HepG2 (cell line): ENCODE data around the gene FBRSL1. TPM values are rescaled to one million over a fixed set of nuclear protein-coding genes. Genes with fewer than 3 reads are reported as not detected.
A peak's percentile ranks its signal among the peaks of the same experiment; 100 is the strongest.

Source experiments
- ATAC-seq: fragments of 200-7000 bp; cut with Tn5 transposase; 3 replicates; pipeline ENCODE4 v1.9.1; 2020; ENCODE audit warnings: mild to moderate bottlenecking, moderate library complexity
- Bru-seq: library from RNA; stranded (reverse); fragments of 400-500 nt; gene quantifications from one replicate; lab custom pipeline; 2021; lab: Mats Ljungman, UMichigan
- BruChase-seq, 2 experiments: library from RNA; stranded (reverse); fragments of 400-500 nt; gene quantifications; one replicate each; lab custom pipeline; 2021; lab: Mats Ljungman, UMichigan
- BruUV-seq: library from RNA; stranded (reverse); fragments of 400-500 nt; replicated peaks from 2 replicates; lab custom pipeline; 2021; lab: Mats Ljungman, UMichigan
- CTCF ChIA-PET: fragments of 300-600 bp; formaldehyde crosslinking; extraction: SDS; loops from one replicate; lab custom pipeline; 2021; ENCODE audit warnings: low total read pairs, inconsistent platforms, low intra/inter-chr PET ratio; lab: Yijun Ruan, JAX
- POLR2A ChIA-PET: fragments of 350-600 bp; sonication (Branson Sonifier 250); formaldehyde crosslinking; loops from one replicate; lab custom pipeline; 2020; ENCODE audit warnings: antibody characterized with exemption, inconsistent platforms; lab: Yijun Ruan, JAX
- DNase-seq: peaks from one replicate; pipeline ENCODE4 v3.0.0-alpha.2; 2015; ENCODE audit warnings: low spot score
- FAIRE-seq: peaks from 3 replicates; lab custom pipeline; 2011; peaks lifted over from hg19 to GRCh38; lab: Jason Lieb, UNC
- H2AFZ ChIP-seq: one replicate; pipeline ENCODE4 v1.6.1; 2011; ENCODE audit warnings: low read length, inconsistent platforms
- H3K27ac ChIP-seq: fragments of 300-600 bp; 3 replicates; pipeline ENCODE4 v1.8.0; 2011; ENCODE audit warnings: mixed run types, mild to moderate bottlenecking, mixed read lengths, low read length, inconsistent platforms; ENCODE audit not compliant: insufficient read depth; ENCODE audit errors: extremely low read length
- H3K27me3 ChIP-seq, 2 experiments: fragments of 200-600 bp in 1 of 2; 2 replicates in 1 of 2; 3 replicates in 1 of 2; pipeline versions ENCODE4 v1.6.0 to v1.8.0; 2011; ENCODE audit warnings: low read length in 2 of 2, mild to moderate bottlenecking in 2 of 2, moderate library complexity in 2 of 2, inconsistent platforms in 1 of 2; ENCODE audit not compliant: insufficient read depth in 2 of 2, control insufficient read depth in 1 of 2
- H3K36me3 ChIP-seq, 2 experiments: fragments of 200-600 bp in 1 of 2; replicated peaks in 1 of 2; 2 replicates in 1 of 2; 3 replicates in 1 of 2; pipeline versions ENCODE4 v1.5.1 to v1.8.0; 2011; ENCODE audit warnings: low read length in 2 of 2, inconsistent platforms in 1 of 2; ENCODE audit not compliant: insufficient read depth in 2 of 2, control insufficient read depth in 1 of 2
- H3K4me1 ChIP-seq: 2 replicates; pipeline ENCODE4 v1.5.1; 2012; ENCODE audit warnings: low read length, inconsistent platforms; ENCODE audit not compliant: insufficient read depth
- H3K4me2 ChIP-seq: 2 replicates; pipeline ENCODE4 v1.6.0; 2011; ENCODE audit warnings: low read depth, low read length, inconsistent platforms
- H3K4me3 ChIP-seq, 3 experiments: fragments of 200-600 bp in 1 of 3; sonication (generic), shearing (Covaris generic) in 1 of 3; replicated peaks in 1 of 3; 2 replicates each; pipeline ENCODE4 v1.5.1; 2011 to 2016; ENCODE audit warnings: low read length in 3 of 3, inconsistent platforms in 2 of 3, low read depth in 2 of 3, mild to moderate bottlenecking in 2 of 3, control low read depth in 1 of 3, mixed read lengths in 1 of 3; ENCODE audit not compliant: insufficient read depth in 1 of 3
- H3K79me2 ChIP-seq: one replicate; pipeline ENCODE4 v1.6.1; 2011; ENCODE audit warnings: low read length, inconsistent platforms; ENCODE audit not compliant: insufficient read depth
- H3K9ac ChIP-seq: 2 replicates; pipeline ENCODE4 v1.6.0; 2011; ENCODE audit warnings: mild to moderate bottlenecking, low read depth, low read length, inconsistent platforms; ENCODE audit not compliant: insufficient read depth
- H3K9me3 ChIP-seq: 2 replicates; pipeline ENCODE4 v1.5.1; 2012; ENCODE audit warnings: mild to moderate bottlenecking, low read length
- H4K20me1 ChIP-seq: 2 replicates; pipeline ENCODE4 v1.6.0; 2011; ENCODE audit warnings: inconsistent platforms, mild to moderate bottlenecking, low read length, moderate library complexity; ENCODE audit not compliant: insufficient read depth
- AHR ChIP-seq: IDR thresholded peaks from 2 replicates; pipeline ENCODE4 v1.6.1; 2018; ENCODE audit warnings: missing genetic modification reagents, missing compliant biosample characterization
- CENPT ChIP-seq: sonication (generic); formaldehyde crosslinking; IDR thresholded peaks from 2 replicates; pipeline ENCODE4 v1.8.0; 2022; ENCODE audit warnings: low read depth, mild to moderate bottlenecking, moderate library complexity, missing genetic modification reagents
- ETV5 ChIP-seq: IDR thresholded peaks from 2 replicates; pipeline ENCODE4 v1.6.1; 2018; ENCODE audit warnings: missing biosample characterization, missing genetic modification reagents, inconsistent platforms, borderline replicate concordance
- FOXP1 ChIP-seq, 2 experiments: fragments of 450-650 bp in 1 of 2; IDR thresholded peaks; 2 replicates each; pipeline ENCODE4 v1.6.1; 2017 to 2018; ENCODE audit warnings: antibody characterized with exemption in 1 of 2
- SAP130 ChIP-seq: IDR thresholded peaks from 2 replicates; pipeline ENCODE4 v1.6.1; 2016; ENCODE audit warnings: low read depth
- SKI ChIP-seq: fragments of 450-650 bp; IDR thresholded peaks from one replicate; pipeline ENCODE4 v1.6.1; 2018; ENCODE audit warnings: mild to moderate bottlenecking; ENCODE audit not compliant: partially characterized antibody
- SMAD9 ChIP-seq: sonication (generic); formaldehyde crosslinking; IDR thresholded peaks from 2 replicates; pipeline ENCODE4 v1.5.1; 2020; ENCODE audit warnings: mild to moderate bottlenecking, missing genetic modification reagents
- SP4 ChIP-seq: sonication (generic); formaldehyde crosslinking; IDR thresholded peaks from 2 replicates; pipeline ENCODE4 v1.8.1; 2023; ENCODE audit warnings: mild to moderate bottlenecking, missing genetic modification reagents
- TAF15 ChIP-seq: fragments of 200-400 bp; formaldehyde crosslinking; IDR thresholded peaks from one replicate; pipeline ENCODE4 v1.6.1; 2018; ENCODE audit warnings: mild to moderate bottlenecking, low read depth, low read length; ENCODE audit not compliant: poor library complexity, severe bottlenecking
- TBP ChIP-seq: sonication (generic); formaldehyde crosslinking; IDR thresholded peaks from 2 replicates; pipeline ENCODE4 v1.5.0; 2020; ENCODE audit warnings: missing genetic modification reagents
- ZBTB8A ChIP-seq: sonication (generic); formaldehyde crosslinking; IDR thresholded peaks from 2 replicates; pipeline ENCODE4 v1.4.0; 2020; ENCODE audit warnings: mild to moderate bottlenecking, low read depth, missing genetic modification reagents, borderline replicate concordance
- ZFY ChIP-seq: sonication (generic); formaldehyde crosslinking; IDR thresholded peaks from 2 replicates; pipeline ENCODE4 v1.4.0; 2020; ENCODE audit warnings: missing genetic modification reagents
- ZKSCAN8 ChIP-seq: IDR thresholded peaks from 2 replicates; pipeline ENCODE4 v1.6.1; 2016; ENCODE audit warnings: borderline replicate concordance, missing genetic modification reagents, missing compliant biosample characterization
- ZNF337 ChIP-seq: sonication (generic); formaldehyde crosslinking; IDR thresholded peaks from 2 replicates; pipeline ENCODE4 v1.5.1; 2020; ENCODE audit warnings: missing genetic modification reagents, low read depth, mild to moderate bottlenecking, borderline replicate concordance
- ZNF441 ChIP-seq: sonication (generic); formaldehyde crosslinking; IDR thresholded peaks from 2 replicates; pipeline ENCODE4 v1.7.0; 2021; ENCODE audit warnings: missing genetic modification reagents, borderline replicate concordance
- ZNF605 ChIP-seq: sonication (generic); formaldehyde crosslinking; IDR thresholded peaks from 2 replicates; pipeline ENCODE4 v1.8.0; 2022; ENCODE audit warnings: mild to moderate bottlenecking, missing genetic modification reagents
- ZNF709 ChIP-seq: sonication (generic); formaldehyde crosslinking; IDR thresholded peaks from 2 replicates; pipeline ENCODE4 v1.5.0; 2020; ENCODE audit warnings: mild to moderate bottlenecking, missing genetic modification reagents
- WGBS: methylation state at CpG from one replicate; pipeline ENCODE4 v1.1.6; 2017; ENCODE audit warnings: low lambda C conversion rate; 5-methylcytosine and 5-hydroxymethylcytosine counted together
- in situ Hi-C: cut with HindIII; loops from 2 replicates; pipeline ENCODE4 v1.10.0; 2017; ENCODE audit warnings: low pct_unique_long_range_greater_than_20kb; ENCODE audit not compliant: extremely low pct_ligation_motif_present
- intact Hi-C: fragments of 100-400 bp; cut with micrococcal nuclease; formaldehyde crosslinking; loops from one replicate; pipeline ENCODE4 v1.10.0; 2022; ENCODE audit not compliant: unreplicated experiment
- long read RNA-seq, 2 experiments: library from RNA in 1 of 2; library from polyadenylated mRNA in 1 of 2; stranded (forward) in 1 of 2; unstranded in 1 of 2; transcript quantifications; one replicate each; pipeline ENCODE4 v2.0.0, GENCODE V29; 2019 to 2022
- polyA minus RNA-seq, 3 experiments: library from RNA; depleted of rRNA, polyadenylated mRNA; stranded (reverse); fragments of >200 nt; gene quantifications; 2 replicates each; pipeline ENCODE4 v1.2.3, GENCODE V29; 2011; ENCODE audit warnings: low replicate concordance in 1 of 3
- polyA plus RNA-seq, 8 experiments: library from polyadenylated mRNA; depleted of rRNA in 3 of 8; stranded (reverse) in 7 of 8; unstranded in 1 of 8; fragments of >200 nt; fragmentation: Illumina TruSeq in 4 of 8; extraction: Trizol in 4 of 8; gene quantifications; 2 replicates each; pipeline versions ENCODE4 v1.2.1 to v1.2.3, GENCODE V29; 2011 to 2016; ENCODE audit warnings: low read depth in 4 of 8, missing spikeins in 1 of 8, mixed read lengths in 1 of 8; ENCODE audit not compliant: insufficient read depth in 1 of 8
- total RNA-seq, 5 experiments: library from RNA; depleted of rRNA; stranded (reverse); fragments of >200 nt; fragmentation: Illumina TruSeq; extraction: Trizol; gene quantifications; 2 replicates each; pipeline ENCODE4 v1.2.3, GENCODE V29; 2016; ENCODE audit warnings: low read depth in 1 of 5
- TF ChIP-seq, protein P1 (sequence below): sonication (generic); formaldehyde crosslinking; IDR thresholded peaks from 2 replicates; pipeline ENCODE4 v1.5.0; 2020; ENCODE audit warnings: mild to moderate bottlenecking, missing genetic modification reagents

FBRSL1 gene
- total RNA-seq (2016; rRNA removed; fragmentation: Illumina TruSeq; extraction: Trizol) (3.7 and 7.9 TPM in 2 replicates), polyA plus RNA-seq (2011; rRNA removed) (3.6 and 4.9 TPM in 2 replicates), polyA minus RNA-seq (2011; rRNA and poly(A)+ RNA removed; ENCODE audit: low replicate concordance) (3.8 and 7.6 TPM in 2 replicates), Bru-seq, nascent RNA (percentile 57 among the genes with signal in this experiment), BruChase-seq, experiment 1, labeled RNA remaining after a 6-hour chase (percentile 71 among the genes with signal in this experiment), BruChase-seq, experiment 2, labeled RNA remaining after a 2-hour chase (percentile 62 among the genes with signal in this experiment)
- 2.7 and 3.6 TPM in 2 replicates for total RNA-seq (2016; cell fraction: cytosol; rRNA removed; fragmentation: Illumina TruSeq; extraction: Trizol; ENCODE audit: low read depth)
- 5.4 and 6.9 TPM in 2 replicates for total RNA-seq (2016; cell fraction: insoluble cytoplasmic fraction; rRNA removed; fragmentation: Illumina TruSeq; extraction: Trizol)
- 7.0 and 9.3 TPM in 2 replicates for total RNA-seq (2016; cell fraction: membrane; rRNA removed; fragmentation: Illumina TruSeq; extraction: Trizol)
- total RNA-seq (2016; cell fraction: nucleus; rRNA removed; fragmentation: Illumina TruSeq; extraction: Trizol): 10.9 and 11.0 TPM in 2 replicates
- polyA plus RNA-seq (2011; cell fraction: cytosol; rRNA removed): 3.0 and 6.0 TPM in 2 replicates
- polyA plus RNA-seq (2011; cell fraction: nucleus; rRNA removed): 50.9 and 76.3 TPM in 2 replicates
- polyA plus RNA-seq (2012): 25.5 and 31.0 TPM in 2 replicates
- 5.9 and 6.4 TPM in 2 replicates for polyA plus RNA-seq (2016; cell fraction: cytosol; fragmentation: Illumina TruSeq; extraction: Trizol; ENCODE audit: low read depth)
- 20.0 and 28.2 TPM in 2 replicates for polyA plus RNA-seq (2016; cell fraction: insoluble cytoplasmic fraction; fragmentation: Illumina TruSeq; extraction: Trizol; ENCODE audit: low read depth)
- polyA plus RNA-seq (2016; cell fraction: membrane; fragmentation: Illumina TruSeq; extraction: Trizol; ENCODE audit: low read depth): 20.5 and 23.8 TPM in 2 replicates
- polyA plus RNA-seq (2016; cell fraction: nucleus; fragmentation: Illumina TruSeq; extraction: Trizol; ENCODE audit: insufficient read depth, low read depth): 64.1 and 69.3 TPM in 2 replicates
- 17.3 and 28.7 TPM in 2 replicates for polyA minus RNA-seq (2011; cell fraction: cytosol; rRNA and poly(A)+ RNA removed)
- 8.5 and 11.2 TPM in 2 replicates for polyA minus RNA-seq (2011; cell fraction: nucleus; rRNA and poly(A)+ RNA removed)
- long read RNA-seq, experiment 1, partial matches to known transcripts: 0 of 10 reads
- long read RNA-seq, experiment 1, other reads (novel, unspliced or antisense): 10 of 10 reads
- long read RNA-seq, experiment 2, partial matches to known transcripts: 80 of 174 reads
- long read RNA-seq, experiment 2, other reads (novel, unspliced or antisense): 94 of 174 reads

DNA sequence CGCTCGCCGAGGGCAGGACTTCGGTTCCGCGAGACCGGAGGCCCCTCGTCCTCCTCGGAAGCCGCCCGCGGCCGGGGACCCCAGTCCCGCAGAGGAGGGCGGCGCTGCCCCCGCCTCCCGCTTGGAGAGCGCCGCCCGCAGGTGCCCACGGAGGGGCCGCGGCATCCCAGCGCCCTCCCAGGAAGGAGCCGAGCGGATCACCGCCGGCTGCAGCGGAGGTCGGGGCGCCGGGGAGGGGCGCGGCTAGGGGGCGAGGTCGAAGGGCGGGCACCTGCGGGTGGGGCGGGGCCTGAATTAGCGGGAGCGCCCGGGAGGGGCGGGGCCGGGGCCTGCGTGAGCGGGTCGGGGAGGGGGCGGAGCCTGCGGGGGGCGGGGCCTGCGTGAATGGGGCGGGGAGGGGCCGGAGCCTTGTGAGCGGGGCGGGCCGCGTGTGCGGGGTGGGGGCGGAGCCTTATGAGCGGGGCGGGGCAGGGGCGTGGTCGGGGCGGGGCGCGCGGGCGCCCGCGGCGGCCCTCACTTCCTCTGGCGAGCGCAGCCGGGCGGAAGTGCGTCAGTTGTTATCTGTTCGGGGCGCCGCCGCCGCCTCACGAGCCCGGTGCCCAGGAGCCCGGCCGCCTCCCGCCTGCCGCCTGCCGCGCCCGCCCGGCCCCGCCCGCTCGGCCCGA, at the start of gene FBRSL1:
Gene FBRSL1 (plus strand): TSS at position 550 of the 665 bp plus-strand sequence.
- no peak for FAIRE-seq
- TF ChIP-seq ZNF441 (CRISPR knock-in tag) (no peak), ZKSCAN8 (CRISPR knock-in tag) (no peak), AHR (no peak), SMAD9 (no peak), ZFY (CRISPR knock-in tag) (peak; percentile 42), SAP130 (CRISPR knock-in tag) (peak; percentile 41), SP4 (peak; percentile 53), ZNF337 (no peak), CENPT (CRISPR knock-in tag) (no peak), ZNF605 (CRISPR knock-in tag) (no peak), ETV5 (CRISPR knock-in tag) (no peak), TAF15 (no peak), ZNF709 (CRISPR knock-in tag) (peak; percentile 45; the same call in 1 of the 2 replicates), FOXP1 (IDR thresholded peaks at IDR 0.05) (no peak), FOXP1 (CRISPR knock-in tag; IDR thresholded peaks at IDR 0.05) (no peak), SKI (no peak), TBP (CRISPR knock-in tag) (no peak), ZBTB8A (no peak)
- TF ChIP-seq, protein P1, sequence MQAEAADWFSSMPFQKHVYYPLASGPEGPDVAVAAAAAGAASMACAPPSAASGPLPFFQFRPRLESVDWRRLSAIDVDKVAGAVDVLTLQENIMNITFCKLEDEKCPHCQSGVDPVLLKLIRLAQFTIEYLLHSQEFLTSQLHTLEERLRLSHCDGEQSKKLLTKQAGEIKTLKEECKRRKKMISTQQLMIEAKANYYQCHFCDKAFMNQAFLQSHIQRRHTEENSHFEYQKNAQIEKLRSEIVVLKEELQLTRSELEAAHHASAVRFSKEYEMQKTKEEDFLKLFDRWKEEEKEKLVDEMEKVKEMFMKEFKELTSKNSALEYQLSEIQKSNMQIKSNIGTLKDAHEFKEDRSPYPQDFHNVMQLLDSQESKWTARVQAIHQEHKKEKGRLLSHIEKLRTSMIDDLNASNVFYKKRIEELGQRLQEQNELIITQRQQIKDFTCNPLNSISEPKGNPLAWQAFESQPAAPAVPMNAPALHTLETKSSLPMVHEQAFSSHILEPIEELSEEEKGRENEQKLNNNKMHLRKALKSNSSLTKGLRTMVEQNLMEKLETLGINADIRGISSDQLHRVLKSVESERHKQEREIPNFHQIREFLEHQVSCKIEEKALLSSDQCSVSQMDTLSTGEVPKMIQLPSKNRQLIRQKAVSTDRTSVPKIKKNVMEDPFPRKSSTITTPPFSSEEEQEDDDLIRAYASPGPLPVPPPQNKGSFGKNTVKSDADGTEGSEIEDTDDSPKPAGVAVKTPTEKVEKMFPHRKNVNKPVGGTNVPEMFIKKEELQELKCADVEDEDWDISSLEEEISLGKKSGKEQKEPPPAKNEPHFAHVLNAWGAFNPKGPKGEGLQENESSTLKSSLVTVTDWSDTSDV (CRISPR knock-in tag): no peak

More for the DNA sequence above, at the start of gene FBRSL1:
- DNase-seq: peak; percentile 72
- H2AFZ ChIP-seq: no peak within 1 kb of the TSS
- ChIA-PET CTCF (no interaction called here), POLR2A (no interaction called here)
- H3K79me2 ChIP-seq: peaks cover 40% of the 10 kb centered on the region
- H3K4me1 ChIP-seq: peaks cover 51% of the 10 kb centered on the region
- peaks cover 41% of the 10 kb centered on the region for H4K20me1 ChIP-seq
- intact Hi-C loops: no loop called here
- peak; percentile 22 for ATAC-seq
- no peaks in the 10 kb centered on the region for H3K9me3 ChIP-seq
- H3K4me3 ChIP-seq: peak within 1 kb of the TSS; percentile 65 to 88 (median 83)
- peaks cover 0 to 1% of the 10 kb centered on the region in 2 experiments; a peak in 3 of 5 replicates for H3K36me3 ChIP-seq
- no CpG with 5 or more reads among the region's 96 CpGs for WGBS
- H3K4me2 ChIP-seq: peak within 1 kb of the TSS; percentile 99
- H3K27me3 ChIP-seq: peaks cover 16 to 45% of the 10 kb centered on the region in 2 experiments
- BruUV-seq: no TSS peak
- in situ Hi-C loops: no loop called here
- H3K27ac ChIP-seq: peak within 1 kb of the TSS; percentile 58
- peak within 1 kb of the TSS; percentile 80 for H3K9ac ChIP-seq
